DOHH2 (cell line): Measurements from ENCODE around the gene PDGFC.

ENCODE experiments used
- H3F3A ChIP-seq: fragments of 200-600 bp; sonication (generic), shearing (Covaris generic); 2 replicates; pipeline ENCODE4 v1.6.0; 2016; ENCODE audit warnings: antibody characterized with exemption, mild to moderate bottlenecking; ENCODE audit not compliant: control insufficient read depth, insufficient read depth
- H3K27ac ChIP-seq: fragments of 200-600 bp; sonication (generic); 2 replicates; pipeline ENCODE4 v1.5.1; 2014; ENCODE audit warnings: low read depth, mild to moderate bottlenecking, low read length, moderate library complexity
- H3K27me3 ChIP-seq: fragments of 200-600 bp; sonication (generic); 2 replicates; pipeline ENCODE4 v1.6.1; 2014; ENCODE audit warnings: mild to moderate bottlenecking, low read length, mixed read lengths; ENCODE audit not compliant: control insufficient read depth
- H3K36me3 ChIP-seq: fragments of 200-600 bp; sonication (generic); 2 replicates; pipeline ENCODE4 v1.6.1; 2014; ENCODE audit warnings: mild to moderate bottlenecking, low read length, moderate library complexity, mixed read lengths; ENCODE audit not compliant: control insufficient read depth
- H3K4me1 ChIP-seq: fragments of 200-600 bp; sonication (generic); 2 replicates; pipeline ENCODE4 v1.6.1; 2014; ENCODE audit warnings: mild to moderate bottlenecking, low read length, mixed read lengths; ENCODE audit not compliant: control insufficient read depth
- H3K4me2 ChIP-seq: fragments of 200-600 bp; sonication (generic); 2 replicates; pipeline ENCODE4 v1.6.0; 2014; ENCODE audit warnings: mild to moderate bottlenecking, low read length, moderate library complexity
- H3K4me3 ChIP-seq: fragments of 200-600 bp; sonication (generic); 2 replicates; pipeline ENCODE4 v1.5.1; 2014; ENCODE audit warnings: mild to moderate bottlenecking, low read length, mixed read lengths
- H3K79me2 ChIP-seq: fragments of 200-600 bp; sonication (generic); 2 replicates; pipeline ENCODE4 v1.6.1; 2014; ENCODE audit warnings: mild to moderate bottlenecking, low read length, mixed read lengths; ENCODE audit not compliant: control insufficient read depth
- H3K9me2 ChIP-seq: fragments of 200-600 bp; sonication (generic); replicated peaks from 2 replicates; pipeline ENCODE4 v1.6.1; 2014; ENCODE audit warnings: mild to moderate bottlenecking, low read length, mixed read lengths; ENCODE audit not compliant: control insufficient read depth
- H3K9me3 ChIP-seq: fragments of 200-600 bp; sonication (generic); 2 replicates; pipeline ENCODE4 v1.6.1; 2014; ENCODE audit warnings: antibody characterized with exemption, low read length, mixed read lengths; ENCODE audit not compliant: control insufficient read depth, insufficient read depth
- H4K20me1 ChIP-seq: fragments of 200-600 bp; sonication (generic); 2 replicates; pipeline ENCODE4 v1.6.0; 2014; ENCODE audit warnings: low read depth, mild to moderate bottlenecking, antibody characterized with exemption, low read length, moderate library complexity; ENCODE audit not compliant: control insufficient read depth, insufficient read depth
- CTCF ChIP-seq: fragments of 200-600 bp; sonication (generic); IDR thresholded peaks from one replicate; pipeline ENCODE4 v1.5.1; 2014; ENCODE audit warnings: antibody characterized with exemption, mild to moderate bottlenecking, low read depth, low read length; ENCODE audit not compliant: poor library complexity, severe bottlenecking
- EZH2phosphoT487 ChIP-seq: fragments of 200-600 bp; sonication (generic); IDR thresholded peaks from 2 replicates; pipeline ENCODE4 v1.6.1; 2017; ENCODE audit warnings: borderline replicate concordance, mild to moderate bottlenecking, antibody characterized with exemption, low read length, moderate library complexity, mixed read lengths

PDGFC gene

DNA sequence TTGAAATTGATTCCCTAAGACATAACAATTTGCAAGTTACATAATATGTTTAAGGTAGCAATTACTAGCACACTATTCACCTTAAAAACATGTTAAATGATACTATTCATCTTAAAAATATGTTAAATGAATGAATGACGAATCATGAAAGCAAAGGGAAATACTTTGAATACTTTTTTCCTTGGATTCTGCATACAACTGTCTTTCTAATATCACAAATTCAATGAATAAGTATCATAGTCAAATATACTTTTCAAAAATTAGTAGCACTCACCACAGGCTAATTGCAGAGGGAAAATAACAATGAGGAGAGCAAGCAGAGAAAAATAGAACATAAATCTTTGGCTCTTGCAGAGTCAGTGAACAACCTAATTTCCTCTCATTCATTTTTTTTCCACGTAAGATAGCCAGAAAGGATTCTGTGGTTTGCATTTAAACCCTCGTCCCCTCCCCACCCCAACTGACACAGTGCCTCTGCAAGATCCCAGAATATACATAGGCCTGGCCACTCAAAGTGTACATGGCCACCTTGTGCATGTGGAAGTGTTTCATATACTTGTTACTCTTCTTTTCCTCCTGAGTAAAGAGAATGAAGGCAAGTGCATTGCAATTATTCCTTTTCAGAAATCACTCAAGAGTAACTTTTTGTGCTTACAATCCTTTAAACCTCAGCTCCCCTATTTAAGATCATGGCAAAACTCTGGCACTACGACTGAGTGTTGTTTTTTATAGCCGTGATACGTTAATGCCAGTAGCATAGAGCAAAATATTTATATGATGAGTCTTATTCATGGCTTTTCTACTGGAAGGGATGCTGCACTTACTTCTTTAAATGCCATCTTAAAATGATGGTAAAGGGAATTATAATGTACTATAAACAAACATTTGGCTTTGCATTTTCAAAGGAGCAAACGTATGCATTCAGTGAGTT is 236.4 kb downstream of the PDGFC start:
- Histone ChIP-seq H3K79me2 (no peaks in the 10 kb centered on the region), H3K27ac (no peak overlapping the region), H3F3A (no peaks in the 10 kb centered on the region), H3K4me1 (no peaks in the 10 kb centered on the region), H3K27me3 (no peaks in the 10 kb centered on the region), H3K36me3 (no peaks in the 10 kb centered on the region), H3K9me3 (peaks cover 8% of the 10 kb centered on the region; the same call in 1 of the 2 replicates), H3K4me3 (no peak overlapping the region), H3K9me2 (no peaks in the 10 kb centered on the region), H4K20me1 (no peaks in the 10 kb centered on the region), H3K4me2 (no peak overlapping the region)
- TF ChIP-seq CTCF, result no peak

DNA sequence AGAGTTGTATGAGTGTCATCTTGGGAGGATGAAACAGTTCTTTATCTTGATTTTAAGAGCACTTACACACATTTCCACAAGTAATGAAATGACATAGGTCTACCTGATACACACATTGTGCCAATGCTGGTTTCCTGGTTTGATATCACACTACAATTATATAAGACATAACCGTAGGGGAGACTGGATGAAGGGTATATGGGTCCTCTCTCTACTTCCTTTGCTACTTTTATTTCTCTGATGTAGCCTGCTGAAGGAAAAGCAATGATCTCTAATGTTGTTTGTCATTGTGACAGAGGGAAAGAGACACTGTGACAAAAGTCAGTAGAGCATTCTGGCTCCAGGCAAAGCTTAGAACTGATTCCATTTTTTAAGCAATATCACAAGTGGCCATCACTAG is 238.0 kb downstream of the PDGFC start:
- Histone ChIP-seq H3K9me2 (no peaks in the 10 kb centered on the region), H3K27ac (no peak overlapping the region), H3K4me3 (no peak overlapping the region), H3K79me2 (no peaks in the 10 kb centered on the region), H3K4me2 (no peak overlapping the region), H3F3A (no peaks in the 10 kb centered on the region), H3K9me3 (peaks cover 8% of the 10 kb centered on the region; the same call in 1 of the 2 replicates), H3K36me3 (no peaks in the 10 kb centered on the region), H3K27me3 (no peaks in the 10 kb centered on the region), H3K4me1 (no peaks in the 10 kb centered on the region), H4K20me1 (no peaks in the 10 kb centered on the region)
- TF ChIP-seq CTCF, result no peak
- no peak for TF ChIP-seq EZH2phosphoT487

DNA sequence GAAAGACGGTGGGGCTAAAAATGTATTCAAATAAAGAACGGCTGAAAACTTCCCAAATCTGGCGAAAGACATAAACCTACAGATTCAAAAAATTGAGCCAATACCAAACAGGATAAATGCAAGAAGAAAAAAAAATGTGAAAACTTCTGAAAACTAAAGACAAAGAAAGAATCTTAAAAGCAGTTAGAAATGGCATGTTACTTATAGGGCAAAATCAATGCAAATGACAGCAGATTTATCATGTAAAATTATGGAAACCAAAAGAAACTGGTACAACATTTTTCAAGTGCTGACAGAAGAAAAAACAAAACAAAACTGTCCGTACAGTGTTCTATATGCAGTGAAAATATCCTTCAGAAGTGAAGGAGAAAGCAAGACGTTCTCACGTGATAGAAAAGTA is 239.0 kb downstream of the PDGFC start:
- Histone ChIP-seq H3K4me1 (no peaks in the 10 kb centered on the region), H3K9me2 (no peaks in the 10 kb centered on the region), H3F3A (no peaks in the 10 kb centered on the region), H3K4me3 (no peak overlapping the region), H3K9me3 (peaks cover 8% of the 10 kb centered on the region; the same call in 1 of the 2 replicates), H3K79me2 (no peaks in the 10 kb centered on the region), H3K27ac (no peak overlapping the region), H3K36me3 (no peaks in the 10 kb centered on the region), H3K27me3 (no peaks in the 10 kb centered on the region), H3K4me2 (no peak overlapping the region), H4K20me1 (no peaks in the 10 kb centered on the region)
- TF ChIP-seq CTCF (no peak), EZH2phosphoT487 (no peak)
